DOHH2 (cell line): ENCODE data around the gene ARL6IP5.
A peak's percentile ranks its signal among the peaks of the same experiment; 100 is the strongest.

ENCODE experiments used
- CTCF ChIP-seq: fragments of 200-600 bp; sonication (generic); IDR thresholded peaks from one replicate; pipeline ENCODE4 v1.5.1; 2014; ENCODE audit warnings: antibody characterized with exemption, mild to moderate bottlenecking, low read depth, low read length; ENCODE audit not compliant: poor library complexity, severe bottlenecking
- EZH2phosphoT487 ChIP-seq: fragments of 200-600 bp; sonication (generic); IDR thresholded peaks from 2 replicates; pipeline ENCODE4 v1.6.1; 2017; ENCODE audit warnings: borderline replicate concordance, mild to moderate bottlenecking, antibody characterized with exemption, low read length, moderate library complexity, mixed read lengths

- TF ChIP-seq CTCF (peak; percentile 88), EZH2phosphoT487 (no peak)
These were observed 36.2 kb downstream of the ARL6IP5 start for GRCh38 chr3:69120879-69121464.
